ENCODE results near the gene SHISA4. TPM values are rescaled to one million over a fixed set of nuclear protein-coding genes. Genes with fewer than 3 reads are reported as not detected.

The SHISA4 gene
- polyA plus RNA-seq, 1 donor from 2014 or later: 1.5 TPM

GRCh38 chr1:201881617-201882016 is 7.1 kb upstream of the SHISA4 start:
- H3F3A ChIP-seq (ENCODE audit: insufficient read depth, low read length, poor library complexity, severe bottlenecking): no peaks in the 10 kb centered on the region
- no peaks in the 10 kb centered on the region for H3K27me3 ChIP-seq (ENCODE audit: insufficient read depth, low read depth, low read length)
- H3K79me2 ChIP-seq (replicated peaks; ENCODE audit: insufficient read depth, low read length): no peaks in the 10 kb centered on the region
- H3K4me3 ChIP-seq (ENCODE audit: low read length): no peak overlapping the region
- TF ChIP-seq RAD21 (conservative IDR thresholded peaks at IDR 0.05) (no peak), REST (IDR thresholded peaks at IDR 0.05; ENCODE audit: borderline replicate concordance) (no peak), SMC3 (conservative IDR thresholded peaks at IDR 0.05; ENCODE audit: poor library complexity) (no peak), EZH2 (IDR thresholded peaks at IDR 0.05; ENCODE audit: borderline replicate concordance, insufficient read depth, low read length, poor library complexity, severe bottlenecking) (no peak), CTCF (IDR thresholded peaks at IDR 0.05; ENCODE audit: poor library complexity, severe bottlenecking) (no peak), MXI1 (conservative IDR thresholded peaks at IDR 0.05; ENCODE audit: poor library complexity, severe bottlenecking) (no peak), POLR2AphosphoS5 (IDR thresholded peaks at IDR 0.05) (no peak), EP300 (conservative IDR thresholded peaks at IDR 0.05; ENCODE audit: poor library complexity, severe bottlenecking) (no peak), TAF1 (IDR thresholded peaks at IDR 0.05; ENCODE audit: low read depth) (no peak)
- H3K27ac ChIP-seq (ENCODE audit: low read length): no peak overlapping the region
- no peak overlapping the region for H3K4me2 ChIP-seq (ENCODE audit: low read length)
- H3K9me3 ChIP-seq (ENCODE audit: low read length): no peaks in the 10 kb centered on the region
- H2AFZ ChIP-seq (ENCODE audit: low read depth, low read length): no peak overlapping the region
- H3K9ac ChIP-seq (ENCODE audit: low read length): no peak overlapping the region
- H3K9me2 ChIP-seq (ENCODE audit: insufficient read depth, low read length): no peaks in the 10 kb centered on the region
- no peaks in the 10 kb centered on the region for H3K36me3 ChIP-seq (ENCODE audit: insufficient read depth, low read length)
- H4K20me1 ChIP-seq (ENCODE audit: insufficient read depth): no peaks in the 10 kb centered on the region

GRCh38 chr1:201882665-201883132 is 6.0 kb upstream of the SHISA4 start:
- Histone ChIP-seq H4K20me1 (ENCODE audit: insufficient read depth) (no peaks in the 10 kb centered on the region), H3K9me3 (ENCODE audit: low read length) (no peaks in the 10 kb centered on the region), H3K79me2 (replicated peaks; ENCODE audit: insufficient read depth, low read length) (no peaks in the 10 kb centered on the region), H3K4me3 (ENCODE audit: low read length) (no peak overlapping the region), H3K27me3 (ENCODE audit: insufficient read depth, low read depth, low read length) (no peaks in the 10 kb centered on the region), H3F3A (ENCODE audit: insufficient read depth, low read length, poor library complexity, severe bottlenecking) (no peaks in the 10 kb centered on the region), H2AFZ (ENCODE audit: low read depth, low read length) (no peak overlapping the region), H3K36me3 (ENCODE audit: insufficient read depth, low read length) (no peaks in the 10 kb centered on the region), H3K9me2 (ENCODE audit: insufficient read depth, low read length) (no peaks in the 10 kb centered on the region), H3K27ac (ENCODE audit: low read length) (no peak overlapping the region), H3K4me2 (ENCODE audit: low read length) (no peak overlapping the region), H3K9ac (ENCODE audit: low read length) (no peak overlapping the region)
- TF ChIP-seq EZH2 (IDR thresholded peaks at IDR 0.05; ENCODE audit: borderline replicate concordance, insufficient read depth, low read length, poor library complexity, severe bottlenecking) (no peak), REST (IDR thresholded peaks at IDR 0.05; ENCODE audit: borderline replicate concordance) (no peak), TAF1 (IDR thresholded peaks at IDR 0.05; ENCODE audit: low read depth) (no peak)
